Mesendoderm (in vitro differentiated cells): ENCODE results near the gene ERI3.

Experiments
- DNase-seq: peaks from one replicate; pipeline ENCODE4 v3.0.0; 2013
- H2AK5ac ChIP-seq: 2 replicates; pipeline ENCODE4 v1.6.1; 2013; ENCODE audit warnings: low read length, inconsistent platforms
- H2BK120ac ChIP-seq: 2 replicates; pipeline ENCODE4 v1.6.1; 2013; ENCODE audit warnings: low read depth, mild to moderate bottlenecking, low read length, moderate library complexity, mixed read lengths
- H2BK15ac ChIP-seq: replicated peaks from 2 replicates; pipeline ENCODE4 v1.6.1; 2013; ENCODE audit warnings: low read depth, mild to moderate bottlenecking, moderate library complexity
- H2BK5ac ChIP-seq: 2 replicates; pipeline ENCODE4 v1.6.1; 2013; ENCODE audit warnings: low read length, inconsistent platforms
- H3K18ac ChIP-seq: 2 replicates; pipeline ENCODE4 v1.6.1; 2013; ENCODE audit warnings: mild to moderate bottlenecking, low read length, mixed read lengths
- H3K23ac ChIP-seq: one replicate; pipeline ENCODE4 v1.6.1; 2013; ENCODE audit warnings: low read length
- H3K27ac ChIP-seq: 2 replicates; pipeline ENCODE4 v1.5.1; 2013; ENCODE audit warnings: low read depth, mild to moderate bottlenecking, inconsistent platforms, low read length, moderate library complexity
- H3K27me3 ChIP-seq: 2 replicates; pipeline ENCODE4 v1.6.1; 2013; ENCODE audit warnings: low read length, control low read depth, mild to moderate bottlenecking, inconsistent platforms; ENCODE audit not compliant: insufficient read depth, poor library complexity
- H3K36me3 ChIP-seq: 2 replicates; pipeline ENCODE4 v1.6.1; 2013; ENCODE audit warnings: low read length, inconsistent platforms; ENCODE audit not compliant: control insufficient read depth, insufficient read depth
- H3K4ac ChIP-seq: one replicate; pipeline ENCODE4 v1.6.1; 2013; ENCODE audit warnings: low read depth, mild to moderate bottlenecking, low read length, moderate library complexity
- H3K4me1 ChIP-seq: 2 replicates; pipeline ENCODE4 v1.6.1; 2013; ENCODE audit warnings: low read depth, low read length, inconsistent platforms; ENCODE audit not compliant: control insufficient read depth
- H3K4me2 ChIP-seq: 2 replicates; pipeline ENCODE4 v1.6.1; 2013; ENCODE audit warnings: low read length
- H3K4me3 ChIP-seq: 2 replicates; pipeline ENCODE4 v1.5.1; 2013; ENCODE audit warnings: mild to moderate bottlenecking, low read length
- H3K56ac ChIP-seq: one replicate; pipeline ENCODE4 v1.6.1; 2013; ENCODE audit warnings: low read length
- H3K79me1 ChIP-seq: 2 replicates; pipeline ENCODE4 v1.6.1; 2013; ENCODE audit warnings: low read length, inconsistent platforms
- H3K79me2 ChIP-seq: 2 replicates; pipeline ENCODE4 v1.6.1; 2013; ENCODE audit warnings: mild to moderate bottlenecking, low read length; ENCODE audit not compliant: control insufficient read depth, insufficient read depth
- H3K9ac ChIP-seq: 2 replicates; pipeline ENCODE4 v1.6.1; 2013; ENCODE audit warnings: low read length, inconsistent platforms
- H4K5ac ChIP-seq: one replicate; pipeline ENCODE4 v1.6.1; 2013; ENCODE audit warnings: low read length
- H4K8ac ChIP-seq: one replicate; pipeline ENCODE4 v1.6.1; 2013; ENCODE audit warnings: low read depth, mild to moderate bottlenecking, control low read depth, low read length, moderate library complexity
- WGBS: extraction: QIAGEN DNeasy Blood & Tissue Kit; methylation state at CpG from one replicate; pipeline ENCODE4 v1.1.7; 2013; ENCODE audit warnings: low lambda C conversion rate, missing lambda C conversion rate; ENCODE audit not compliant: insufficient coverage; ENCODE audit errors: extremely low coverage; 5-methylcytosine and 5-hydroxymethylcytosine counted together

The ERI3 gene

GRCh38 chr1:44288883-44289282 lies 66.2 kb downstream of the ERI3 start:
- Histone ChIP-seq H2BK120ac (no peak overlapping the region), H3K56ac (no peak overlapping the region), H3K4ac (no peak overlapping the region), H2BK15ac (no peak overlapping the region), H4K5ac (no peak overlapping the region), H3K18ac (no peak overlapping the region), H3K79me2 (no peaks in the 10 kb centered on the region), H2AK5ac (no peak overlapping the region), H4K8ac (no peak overlapping the region), H3K27me3 (no peaks in the 10 kb centered on the region), H3K4me2 (no peak overlapping the region), H3K4me3 (no peak overlapping the region), H3K36me3 (no peaks in the 10 kb centered on the region), H3K9ac (no peak overlapping the region), H3K23ac (no peak overlapping the region), H3K4me1 (peaks cover 10% of the 10 kb centered on the region), H2BK5ac (no peak overlapping the region), H3K27ac (no peak overlapping the region), H3K79me1 (no peaks in the 10 kb centered on the region)
- no peak for DNase-seq
- no CpG with 5 or more reads among the region's 4 CpGs for WGBS

- H2BK5ac ChIP-seq, result no peak overlapping the region
- WGBS, result no CpG with 5 or more reads among the region's 2 CpGs
- H3K9ac ChIP-seq, result no peak overlapping the region
- no peak overlapping the region for H3K56ac ChIP-seq
- H4K5ac ChIP-seq, result no peak overlapping the region
- no peaks in the 10 kb centered on the region for H3K27me3 ChIP-seq
- H3K18ac ChIP-seq, result no peak overlapping the region
- no peak overlapping the region for H3K4me2 ChIP-seq
- no peak for DNase-seq
- H3K36me3 ChIP-seq, result no peaks in the 10 kb centered on the region
- no peak overlapping the region for H2AK5ac ChIP-seq
- H3K4me1 ChIP-seq, result no peaks in the 10 kb centered on the region
- no peak overlapping the region for H4K8ac ChIP-seq
- H2BK15ac ChIP-seq, result no peak overlapping the region
- no peak overlapping the region for H3K23ac ChIP-seq
- H3K79me1 ChIP-seq, result no peaks in the 10 kb centered on the region
- H3K79me2 ChIP-seq, result no peaks in the 10 kb centered on the region
- no peak overlapping the region for H3K27ac ChIP-seq
- no peak overlapping the region for H3K4me3 ChIP-seq
- no peak overlapping the region for H2BK120ac ChIP-seq
- no peak overlapping the region for H3K4ac ChIP-seq
Observed at GRCh38 chr1:44284184-44284583, 70.9 kb downstream of the ERI3 start.

- no peaks in the 10 kb centered on the region for H3K36me3 ChIP-seq
- no peak overlapping the region for H3K4ac ChIP-seq
- H3K4me3 ChIP-seq, result no peak overlapping the region
- no peak overlapping the region for H3K56ac ChIP-seq
- H3K79me2 ChIP-seq, result no peaks in the 10 kb centered on the region
- no peak overlapping the region for H3K4me2 ChIP-seq
- no peak overlapping the region for H4K8ac ChIP-seq
- no peak overlapping the region for H2AK5ac ChIP-seq
- H3K18ac ChIP-seq, result no peak overlapping the region
- H2BK120ac ChIP-seq, result no peak overlapping the region
- H2BK15ac ChIP-seq, result no peak overlapping the region
- H3K23ac ChIP-seq, result no peak overlapping the region
- no peak overlapping the region for H3K27ac ChIP-seq
- DNase-seq, result no peak
- no peak overlapping the region for H4K5ac ChIP-seq
- no peak overlapping the region for H3K9ac ChIP-seq
- WGBS, result no CpG with 5 or more reads among the region's 3 CpGs
- H3K4me1 ChIP-seq, result no peaks in the 10 kb centered on the region
- no peaks in the 10 kb centered on the region for H3K27me3 ChIP-seq
- no peak overlapping the region for H2BK5ac ChIP-seq
- H3K79me1 ChIP-seq, result no peaks in the 10 kb centered on the region
Observed at GRCh38 chr1:44283524-44284173, 71.4 kb downstream of the ERI3 start.

- H3K27me3 ChIP-seq, result no peaks in the 10 kb centered on the region
- H4K8ac ChIP-seq, result no peak overlapping the region
- no peak overlapping the region for H2BK120ac ChIP-seq
- H3K4me2 ChIP-seq, result no peak overlapping the region
- H3K4me3 ChIP-seq, result no peak overlapping the region
- no peak for DNase-seq
- no peaks in the 10 kb centered on the region for H3K79me2 ChIP-seq
- H2BK5ac ChIP-seq, result no peak overlapping the region
- H3K36me3 ChIP-seq, result no peaks in the 10 kb centered on the region
- H3K4me1 ChIP-seq, result no peaks in the 10 kb centered on the region
- no peak overlapping the region for H2BK15ac ChIP-seq
- H3K4ac ChIP-seq, result no peak overlapping the region
- no peak overlapping the region for H3K23ac ChIP-seq
- WGBS, result no CpG with 5 or more reads among the region's 8 CpGs
- no peak overlapping the region for H3K27ac ChIP-seq
- H3K79me1 ChIP-seq, result no peaks in the 10 kb centered on the region
- no peak overlapping the region for H2AK5ac ChIP-seq
- H3K9ac ChIP-seq, result no peak overlapping the region
- no peak overlapping the region for H3K56ac ChIP-seq
- H4K5ac ChIP-seq, result no peak overlapping the region
- H3K18ac ChIP-seq, result no peak overlapping the region
Observed at GRCh38 chr1:44282704-44283426, 72.2 kb downstream of the ERI3 start.

GRCh38 chr1:44281962-44282703 lies 72.9 kb downstream of the ERI3 start:
- Histone ChIP-seq H3K36me3 (no peaks in the 10 kb centered on the region), H4K5ac (no peak overlapping the region), H3K9ac (no peak overlapping the region), H4K8ac (no peak overlapping the region), H3K4me1 (no peaks in the 10 kb centered on the region), H3K23ac (no peak overlapping the region), H2AK5ac (no peak overlapping the region), H2BK15ac (no peak overlapping the region), H3K4ac (no peak overlapping the region), H3K79me1 (no peaks in the 10 kb centered on the region), H3K4me2 (no peak overlapping the region), H3K56ac (no peak overlapping the region), H3K18ac (no peak overlapping the region), H2BK120ac (no peak overlapping the region), H3K27me3 (no peaks in the 10 kb centered on the region), H3K27ac (no peak overlapping the region), H3K4me3 (no peak overlapping the region), H2BK5ac (no peak overlapping the region), H3K79me2 (no peaks in the 10 kb centered on the region)
- no peak for DNase-seq
- no CpG with 5 or more reads among the region's 1 CpG for WGBS
